Hypothalamus (tissue), 51 donors: ENCODE data around the gene TSEN15.
"Not testable (repeated sequence)": the region's sequence is repeated elsewhere in the genome, so short reads cannot be mapped to it uniquely, and the experiment has no call there.

Source experiments
- DNase-seq, 51 donors: peaks; one replicate each; lab custom pipeline; 2025; lab: John Stamatoyannopoulos, UW

The TSEN15 gene

GRCh38 chr1:184088037-184088436 is 36.5 kb downstream of the TSEN15 start:
- DNase-seq = no peak

GRCh38 chr1:184093071-184093470 is 41.5 kb downstream of the TSEN15 start:
- DNase-seq = no peak

GRCh38 chr1:184096005-184096404 is 44.5 kb downstream of the TSEN15 start:
- no peak for DNase-seq

- DNase-seq = not testable (repeated sequence)
Measured at GRCh38 chr1:184096580-184096979, 45.0 kb downstream of the TSEN15 start.

- DNase-seq = no peak
Measured at GRCh38 chr1:184101141-184101540, 49.6 kb downstream of the TSEN15 start.

GRCh38 chr1:184101571-184101970 is 50.0 kb downstream of the TSEN15 start:
- DNase-seq = no peak

GRCh38 chr1:184110272-184111204 is 59.0 kb downstream of the TSEN15 start:
- DNase-seq = no peak

GRCh38 chr1:184112176-184112948 is 60.8 kb downstream of the TSEN15 start:
- DNase-seq = no peak

GRCh38 chr1:184113251-184113650 is 61.7 kb downstream of the TSEN15 start:
- no peak for DNase-seq

- DNase-seq = no peak
Measured at GRCh38 chr1:184114818-184115398, 63.4 kb downstream of the TSEN15 start.

GRCh38 chr1:184116287-184116686 is 64.8 kb downstream of the TSEN15 start:
- DNase-seq = no peak

GRCh38 chr1:184118046-184118445 is 66.5 kb downstream of the TSEN15 start:
- peak in 1 of 51 donors; percentile 44 for DNase-seq
